Tibial artery (tissue), 4 donors: Measurements from ENCODE around the gene RUBCN.

ENCODE experiments used
- DNase-seq, 2 donors: peaks; one replicate each; pipeline ENCODE4 v3.0.0-alpha.2; 2019
- H3K27ac ChIP-seq, 2 donors: fragments of 200-600 bp; sonication (generic) in 1 of 2; 1 replicate in 1 of 2; 2 replicates in 1 of 2; pipeline ENCODE4 v1.5.1; 2018 to 2019; ENCODE audit warnings: mild to moderate bottlenecking in 1 of 2
- H3K27me3 ChIP-seq, 2 donors: fragments of 200-600 bp; sonication (generic) in 1 of 2; one replicate each; pipeline versions ENCODE4 v1.5.1 to v1.6.0; 2016 to 2019
- H3K36me3 ChIP-seq, 3 donors: fragments of 200-600 bp; sonication (generic) in 2 of 3; one replicate each; pipeline ENCODE4 v1.5.1; 2016 to 2019; ENCODE audit warnings: mild to moderate bottlenecking in 2 of 3
- H3K4me1 ChIP-seq, 4 donors: fragments of 200-600 bp; sonication (generic) in 2 of 4; 1 replicate in 3 of 4; 2 replicates in 1 of 4; pipeline ENCODE4 v1.5.1; 2016 to 2019
- H3K4me3 ChIP-seq, 2 donors: fragments of 200-600 bp; sonication (generic) in 1 of 2; 1 replicate in 1 of 2; 2 replicates in 1 of 2; pipeline ENCODE4 v1.5.1; 2018 to 2019; ENCODE audit warnings: mild to moderate bottlenecking in 2 of 2
- H3K9me3 ChIP-seq, 3 donors: fragments of 200-600 bp; sonication (generic) in 1 of 3; one replicate each; pipeline ENCODE4 v1.5.1; 2016 to 2019
- intact Hi-C: fragments of 100-400 bp; cut with DNase I; formaldehyde crosslinking; loops from one replicate; pipeline ENCODE4 v1.15.0; 2023; ENCODE audit warnings: low total_unique reads
- TF ChIP-seq, protein P1 (sequence below), 2 experiments: fragments of 200-600 bp in 1 of 2; fragments of 450-650 bp in 1 of 2; IDR thresholded peaks; one replicate each; pipeline ENCODE4 v1.5.1; 2017 to 2019; ENCODE audit warnings: antibody characterized with exemption in 2 of 2, mild to moderate bottlenecking in 1 of 2, moderate library complexity in 1 of 2

Gene RUBCN

DNA sequence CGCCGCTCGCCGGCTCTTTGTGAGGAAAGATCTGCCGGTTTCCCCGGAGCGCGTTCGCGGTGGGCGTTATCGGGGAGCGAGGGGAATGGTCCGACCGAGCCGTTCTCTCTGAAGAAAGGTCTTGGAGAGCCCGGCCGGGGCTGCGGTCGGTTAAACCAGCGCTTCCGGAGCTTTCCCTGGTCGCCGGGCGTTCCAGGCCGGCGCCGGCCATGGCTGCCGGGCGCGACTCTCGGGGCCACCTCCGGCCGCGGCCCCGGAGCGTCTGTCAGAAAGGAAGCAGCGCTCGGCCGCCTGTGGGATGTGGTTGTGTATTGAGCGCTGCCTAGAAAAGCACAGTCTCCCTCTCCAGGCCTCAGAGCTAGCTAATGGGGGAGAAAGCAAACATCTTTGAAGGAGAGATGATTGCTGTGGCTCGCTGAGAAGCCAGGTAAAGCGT lies 13.7 kb upstream of the RUBCN start:
- H3K36me3 ChIP-seq, result no peaks in the 10 kb centered on the region
- TF ChIP-seq, protein P1, sequence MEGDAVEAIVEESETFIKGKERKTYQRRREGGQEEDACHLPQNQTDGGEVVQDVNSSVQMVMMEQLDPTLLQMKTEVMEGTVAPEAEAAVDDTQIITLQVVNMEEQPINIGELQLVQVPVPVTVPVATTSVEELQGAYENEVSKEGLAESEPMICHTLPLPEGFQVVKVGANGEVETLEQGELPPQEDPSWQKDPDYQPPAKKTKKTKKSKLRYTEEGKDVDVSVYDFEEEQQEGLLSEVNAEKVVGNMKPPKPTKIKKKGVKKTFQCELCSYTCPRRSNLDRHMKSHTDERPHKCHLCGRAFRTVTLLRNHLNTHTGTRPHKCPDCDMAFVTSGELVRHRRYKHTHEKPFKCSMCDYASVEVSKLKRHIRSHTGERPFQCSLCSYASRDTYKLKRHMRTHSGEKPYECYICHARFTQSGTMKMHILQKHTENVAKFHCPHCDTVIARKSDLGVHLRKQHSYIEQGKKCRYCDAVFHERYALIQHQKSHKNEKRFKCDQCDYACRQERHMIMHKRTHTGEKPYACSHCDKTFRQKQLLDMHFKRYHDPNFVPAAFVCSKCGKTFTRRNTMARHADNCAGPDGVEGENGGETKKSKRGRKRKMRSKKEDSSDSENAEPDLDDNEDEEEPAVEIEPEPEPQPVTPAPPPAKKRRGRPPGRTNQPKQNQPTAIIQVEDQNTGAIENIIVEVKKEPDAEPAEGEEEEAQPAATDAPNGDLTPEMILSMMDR (IDR thresholded peaks at IDR 0.05), result peak in 1 of 2 experiments; percentile 11
- intact Hi-C loops, result loop anchor here (5.0 to 10.0 kb wide), 2 partner anchors 38 to 54 kb away; no protein-coding TSS in a partner anchor
- peak; percentile 75 to 79 for DNase-seq
- H3K27ac ChIP-seq, result peak overlapping the region; percentile 92 to 99
- peaks cover 0 to 31% (median 17%) of the 10 kb centered on the region in 4 donors for H3K4me1 ChIP-seq
- H3K27me3 ChIP-seq, result no peaks in the 10 kb centered on the region
- peak overlapping the region; percentile 76 to 94 for H3K4me3 ChIP-seq
- no peaks in the 10 kb centered on the region for H3K9me3 ChIP-seq

DNA sequence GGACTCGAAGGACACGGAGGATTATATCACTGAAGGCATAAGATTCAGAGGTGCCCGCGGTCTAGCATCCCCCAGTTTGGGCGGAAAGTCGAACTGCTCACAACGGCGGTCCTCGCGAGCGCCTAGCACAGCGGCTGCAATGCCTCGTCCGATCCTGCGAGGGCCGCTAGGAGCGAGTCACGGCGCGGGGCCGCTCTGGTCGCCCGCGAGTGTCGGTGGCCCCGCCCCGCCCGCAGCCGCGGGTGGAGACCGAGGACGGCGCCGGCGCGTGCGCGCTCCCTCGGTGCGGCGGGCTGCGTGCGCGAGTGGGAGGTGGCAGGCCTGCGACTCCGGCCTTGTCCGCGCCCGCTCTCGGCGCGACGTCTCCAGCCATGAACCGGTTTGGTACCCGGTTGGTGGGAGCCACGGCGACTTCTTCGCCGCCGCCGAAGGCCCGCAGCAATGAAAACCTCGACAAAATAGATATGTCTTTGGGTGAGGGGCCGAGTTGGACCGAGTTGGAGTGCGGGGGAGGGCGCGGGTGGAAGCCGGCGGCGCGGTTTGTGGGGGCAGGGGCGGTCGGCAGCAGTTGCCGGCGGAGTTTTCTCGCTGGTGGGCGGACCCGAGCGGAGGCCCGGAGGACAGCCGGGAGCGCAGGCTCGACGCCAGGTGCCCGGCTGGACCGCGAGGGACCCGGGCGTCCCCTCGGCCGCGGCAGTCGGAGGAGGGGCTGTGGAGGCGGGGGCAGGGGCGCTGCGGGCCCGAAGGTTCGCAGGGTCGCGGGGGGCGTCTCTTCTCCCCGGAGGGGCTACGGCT lies 13.1 kb upstream of the RUBCN start, which contains the start of gene FYTTD1:
TSS of gene FYTTD1 (plus strand) at position 283 of the 795 bp plus-strand sequence. CDS start at position 372, 89 bp downstream.
- peak within 1 kb of the TSS; percentile 76 to 94 for H3K4me3 ChIP-seq
- TF ChIP-seq, protein P1 (IDR thresholded peaks at IDR 0.05), result peak; percentile 45 to 61
- peaks cover 0 to 31% (median 17%) of the 10 kb centered on the region in 4 donors for H3K4me1 ChIP-seq
- peak within 1 kb of the TSS; percentile 92 to 99 for H3K27ac ChIP-seq
- peak; percentile 89 to 96 for DNase-seq
- H3K27me3 ChIP-seq, result no peaks in the 10 kb centered on the region
- H3K36me3 ChIP-seq, result no peaks in the 10 kb centered on the region
- intact Hi-C loops, result loop anchor here (5.0 to 10.0 kb wide), 2 partner anchors 37 to 55 kb away; no protein-coding TSS in a partner anchor
- H3K9me3 ChIP-seq, result no peaks in the 10 kb centered on the region

DNA sequence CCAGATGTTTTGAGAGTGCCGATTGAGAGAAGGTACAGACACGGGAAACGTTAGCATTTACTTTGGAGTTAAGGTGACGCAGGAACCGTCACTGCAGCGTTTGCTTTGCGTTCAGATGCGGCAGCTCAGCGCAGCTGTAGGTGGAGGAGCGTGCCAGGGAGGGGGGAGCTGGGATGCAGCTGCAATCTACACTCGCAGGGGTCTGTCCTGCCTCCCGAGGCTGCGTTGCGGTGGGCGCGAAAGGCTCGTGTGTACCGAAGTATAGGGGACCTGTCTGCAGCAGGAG lies 12.6 kb upstream of the RUBCN start:
- TF ChIP-seq, protein P1 (IDR thresholded peaks at IDR 0.05), result no peak
- H3K9me3 ChIP-seq, result no peaks in the 10 kb centered on the region
- intact Hi-C loops, result no loop called here
- no peak for DNase-seq
- peaks cover 0 to 31% (median 17%) of the 10 kb centered on the region in 4 donors for H3K4me1 ChIP-seq
- peak overlapping the region; percentile 92 to 99 for H3K27ac ChIP-seq
- H3K27me3 ChIP-seq, result no peaks in the 10 kb centered on the region
- no peaks in the 10 kb centered on the region for H3K36me3 ChIP-seq
- peak overlapping the region; percentile 76 to 94 for H3K4me3 ChIP-seq

DNA sequence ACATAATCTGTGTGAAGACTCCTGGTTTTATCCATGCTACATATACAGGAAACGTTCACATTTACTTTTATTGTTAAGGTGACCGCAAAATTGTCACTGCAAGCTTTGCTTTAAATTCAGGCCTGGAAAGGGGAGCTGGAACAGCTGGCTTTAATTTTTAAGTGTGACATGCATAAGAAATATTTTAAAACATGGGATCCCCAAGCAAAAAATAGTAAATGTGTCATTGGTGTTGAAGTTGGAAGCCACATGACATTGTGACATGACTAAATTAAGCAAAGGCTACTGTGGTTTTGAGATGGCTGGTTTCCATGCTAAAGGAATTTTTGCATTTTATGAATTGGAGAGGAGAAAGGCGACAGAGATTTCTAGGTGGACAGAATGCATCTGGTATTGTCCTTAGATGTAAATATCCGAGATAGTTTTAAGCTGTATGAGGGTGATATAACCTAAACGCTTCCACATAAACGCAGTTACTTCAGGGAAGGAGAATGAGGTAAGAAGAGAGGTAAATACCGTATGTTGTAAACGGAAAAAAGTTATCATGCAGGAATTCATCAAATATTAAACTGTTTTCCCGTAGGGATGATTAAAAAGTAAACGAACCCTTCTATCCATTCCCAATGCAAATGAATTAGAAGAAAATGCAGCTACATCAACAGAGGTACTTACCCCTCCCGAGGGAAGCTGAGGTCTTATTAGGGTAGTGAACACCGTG lies 12.1 kb upstream of the RUBCN start:
- DNase-seq, result no peak
- peaks cover 0 to 31% (median 17%) of the 10 kb centered on the region in 4 donors for H3K4me1 ChIP-seq
- peak overlapping the region; percentile 92 to 99 for H3K27ac ChIP-seq
- TF ChIP-seq, protein P1 (IDR thresholded peaks at IDR 0.05), result no peak
- no peaks in the 10 kb centered on the region for H3K36me3 ChIP-seq
- H3K4me3 ChIP-seq, result peak overlapping the region; percentile 76 to 94
- intact Hi-C loops, result no loop called here
- no peaks in the 10 kb centered on the region for H3K9me3 ChIP-seq
- H3K27me3 ChIP-seq, result no peaks in the 10 kb centered on the region

DNA sequence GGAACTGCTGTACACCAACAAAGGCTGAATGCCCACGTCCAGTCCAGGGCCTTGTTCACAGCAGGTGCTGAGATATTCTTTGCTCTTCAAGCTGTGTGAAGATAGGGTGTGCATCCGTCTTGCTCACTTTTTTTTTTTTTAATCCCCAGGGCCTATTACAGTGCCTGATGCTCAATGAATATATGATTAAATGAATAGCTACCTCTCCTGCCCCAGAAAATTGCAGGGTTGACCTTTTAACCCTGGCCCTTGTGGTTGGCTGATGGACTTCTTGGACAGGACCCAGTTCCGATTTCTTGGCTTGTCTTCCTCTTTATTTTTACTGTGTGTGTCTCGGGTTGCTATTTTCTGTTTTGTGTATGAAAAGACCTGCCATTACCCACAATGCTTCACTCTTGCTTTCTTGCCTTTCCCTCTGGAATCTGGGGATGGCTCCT lies 10.1 kb upstream of the RUBCN start:
- intact Hi-C loops, result no loop called here
- Histone ChIP-seq H3K9me3 (no peaks in the 10 kb centered on the region), H3K36me3 (no peaks in the 10 kb centered on the region), H3K4me3 (no peak overlapping the region), H3K27me3 (no peaks in the 10 kb centered on the region), H3K27ac (no peak overlapping the region), H3K4me1 (peaks cover 0 to 19% (median 12%) of the 10 kb centered on the region in 4 donors)
- TF ChIP-seq, protein P1 (IDR thresholded peaks at IDR 0.05), result no peak
- no peak for DNase-seq
